Activated T-helper 2 cell treated with anti-CD3 and anti-CD28 coated beads, Interferon-gamma antibody, Interleukin-2, Interleukin-4, amounts not matched to agents 10 μg/mL and 5 μg/mL and 100 μg/mL, durations not matched to agents 14 hours and 24 hours and 36 hours (primary cell): ENCODE data around the gene NEK4. TPM values are rescaled to one million over a fixed set of nuclear protein-coding genes. Genes with fewer than 3 reads are reported as not detected.

ENCODE experiments used
- DNase-seq: peaks from one replicate; pipeline ENCODE4 v3.0.0; 2021; ENCODE audit warnings: low spot score
- H3K27ac Mint-ChIP-seq: one replicate; pipeline ENCODE4 v1.8.0; 2021; ENCODE audit warnings: mixed read lengths
- H3K27me3 Mint-ChIP-seq: one replicate; pipeline ENCODE4 v1.8.0; 2021; ENCODE audit warnings: low read depth, mixed read lengths
- H3K36me3 Mint-ChIP-seq: one replicate; pipeline ENCODE4 v1.8.0; 2021; ENCODE audit warnings: low read depth, mixed read lengths
- H3K4me1 Mint-ChIP-seq: one replicate; pipeline ENCODE4 v1.8.0; 2021; ENCODE audit warnings: low read depth, mixed read lengths
- H3K4me3 Mint-ChIP-seq: one replicate; pipeline ENCODE4 v1.8.0; 2021; ENCODE audit warnings: low read depth, mild to moderate bottlenecking, moderate library complexity, mixed read lengths
- H3K9me3 Mint-ChIP-seq: one replicate; pipeline ENCODE4 v1.8.0; 2021; ENCODE audit warnings: mixed read lengths
- intact Hi-C: fragments of 100-400 bp; cut with micrococcal nuclease; formaldehyde crosslinking; loops from one replicate; pipeline ENCODE4 v1.15.1; 2023
- total RNA-seq: library from RNA; stranded (reverse); gene quantifications from 2 replicates; pipeline ENCODE4 v1.2.3, GENCODE V29; 2022

NEK4 gene
- 26.7 and 27.6 TPM in 2 replicates for total RNA-seq

- Mint-ChIP-seq H3K4me3 (peak within 1 kb of the TSS; percentile 92), H3K4me1 (peaks cover 18% of the 10 kb centered on the region), H3K27ac (peak within 1 kb of the TSS; percentile 96), H3K27me3 (no peaks in the 10 kb centered on the region), H3K36me3 (peaks cover 17% of the 10 kb centered on the region), H3K9me3 (no peaks in the 10 kb centered on the region)
- intact Hi-C loops: no loop called here
- DNase-seq: peak; percentile 81
Observed at GRCh38 chr3:52770496-52771333, at the start of gene NEK4. NEK4 (minus strand) TSS chr3:52770940; CDS start chr3:52770746, 194 bp downstream.

- DNase-seq: no peak
- H3K36me3 Mint-ChIP-seq: no peaks in the 10 kb centered on the region
- H3K9me3 Mint-ChIP-seq: no peaks in the 10 kb centered on the region
- H3K4me3 Mint-ChIP-seq: no peak overlapping the region
- H3K4me1 Mint-ChIP-seq: no peaks in the 10 kb centered on the region
- H3K27me3 Mint-ChIP-seq: no peaks in the 10 kb centered on the region
- intact Hi-C loops: no loop called here
- no peak overlapping the region for H3K27ac Mint-ChIP-seq
Observed at GRCh38 chr3:52819936-52820335, 49.2 kb upstream of the NEK4 start.

DNA sequence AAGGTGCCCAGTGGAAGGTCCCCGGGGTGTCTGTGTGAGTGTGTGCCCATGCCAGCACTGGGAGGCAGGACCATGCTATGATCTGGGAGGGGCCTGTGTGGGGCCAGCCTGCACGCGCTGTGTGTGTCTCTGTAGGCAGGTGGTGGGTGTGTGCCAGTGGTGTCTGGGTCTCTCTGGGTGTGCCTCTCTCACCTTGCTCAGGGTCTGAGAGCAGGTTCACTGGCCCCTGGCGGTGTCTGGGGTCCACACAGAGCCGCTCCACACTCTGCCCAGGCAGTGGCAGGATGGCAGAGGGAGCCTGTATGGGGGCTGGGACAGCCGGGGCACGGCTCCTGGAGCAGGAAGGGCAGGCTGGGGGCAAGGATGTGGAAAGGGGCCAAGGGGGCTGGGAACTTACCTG, 47.1 kb upstream of the NEK4 start:
- no peaks in the 10 kb centered on the region for H3K36me3 Mint-ChIP-seq
- no peak for DNase-seq
- no peak overlapping the region for H3K4me3 Mint-ChIP-seq
- no peaks in the 10 kb centered on the region for H3K27me3 Mint-ChIP-seq
- H3K4me1 Mint-ChIP-seq: no peaks in the 10 kb centered on the region
- H3K27ac Mint-ChIP-seq: no peak overlapping the region
- H3K9me3 Mint-ChIP-seq: no peaks in the 10 kb centered on the region
- intact Hi-C loops: no loop called here

GRCh38 chr3:52817221-52817620, 46.5 kb upstream of the NEK4 start:
- no peak overlapping the region for H3K27ac Mint-ChIP-seq
- intact Hi-C loops: no loop called here

GRCh38 chr3:52816654-52817053, 45.9 kb upstream of the NEK4 start:
- Mint-ChIP-seq H3K9me3 (no peaks in the 10 kb centered on the region), H3K4me3 (no peak overlapping the region), H3K4me1 (no peaks in the 10 kb centered on the region), H3K36me3 (no peaks in the 10 kb centered on the region), H3K27ac (no peak overlapping the region), H3K27me3 (no peaks in the 10 kb centered on the region)
- intact Hi-C loops: no loop called here
- no peak for DNase-seq

More at GRCh38 chr3:52817221-52817620, 46.5 kb upstream of the NEK4 start:
- DNase-seq: no peak
- H3K9me3 Mint-ChIP-seq: no peaks in the 10 kb centered on the region
- no peaks in the 10 kb centered on the region for H3K4me1 Mint-ChIP-seq
- no peaks in the 10 kb centered on the region for H3K36me3 Mint-ChIP-seq
- no peak overlapping the region for H3K4me3 Mint-ChIP-seq
- H3K27me3 Mint-ChIP-seq: no peaks in the 10 kb centered on the region

DNA sequence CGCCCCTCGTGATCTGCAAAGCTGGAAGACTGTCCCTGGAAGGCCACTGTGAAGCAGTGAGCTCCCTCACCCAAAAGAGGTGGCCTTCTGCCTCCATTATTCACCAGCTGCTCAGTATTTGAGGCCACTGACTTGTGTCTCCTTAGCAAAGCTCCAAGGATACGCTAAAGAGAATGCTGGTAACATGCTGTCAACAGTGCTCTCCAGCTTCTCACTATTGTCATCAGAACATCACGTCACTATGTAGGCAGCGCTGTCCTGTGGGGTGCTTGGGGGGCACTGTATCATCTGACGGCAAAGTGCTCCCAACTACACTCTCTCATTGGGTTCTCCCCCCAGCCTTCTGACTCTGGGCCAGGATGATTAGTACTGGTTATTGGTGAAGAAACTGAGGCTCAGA, 45.5 kb upstream of the NEK4 start:
- no peak overlapping the region for H3K27ac Mint-ChIP-seq
- no peak for DNase-seq
- H3K4me3 Mint-ChIP-seq: no peak overlapping the region
- H3K36me3 Mint-ChIP-seq: no peaks in the 10 kb centered on the region
- intact Hi-C loops: no loop called here
- no peaks in the 10 kb centered on the region for H3K9me3 Mint-ChIP-seq
- H3K4me1 Mint-ChIP-seq: no peaks in the 10 kb centered on the region
- H3K27me3 Mint-ChIP-seq: no peaks in the 10 kb centered on the region

GRCh38 chr3:52813810-52814209, 43.1 kb upstream of the NEK4 start:
- intact Hi-C loops: no loop called here
- Mint-ChIP-seq H3K36me3 (no peaks in the 10 kb centered on the region), H3K4me3 (no peak overlapping the region), H3K27me3 (no peaks in the 10 kb centered on the region), H3K4me1 (peaks cover 1% of the 10 kb centered on the region), H3K27ac (no peak overlapping the region), H3K9me3 (no peaks in the 10 kb centered on the region)
- DNase-seq: no peak

- Mint-ChIP-seq H3K4me3 (no peak overlapping the region), H3K4me1 (peaks cover 1% of the 10 kb centered on the region), H3K27me3 (no peaks in the 10 kb centered on the region), H3K27ac (no peak overlapping the region), H3K9me3 (no peaks in the 10 kb centered on the region), H3K36me3 (no peaks in the 10 kb centered on the region)
- no peak for DNase-seq
- intact Hi-C loops: no loop called here
Observed at GRCh38 chr3:52811452-52812011, 40.8 kb upstream of the NEK4 start.

DNA sequence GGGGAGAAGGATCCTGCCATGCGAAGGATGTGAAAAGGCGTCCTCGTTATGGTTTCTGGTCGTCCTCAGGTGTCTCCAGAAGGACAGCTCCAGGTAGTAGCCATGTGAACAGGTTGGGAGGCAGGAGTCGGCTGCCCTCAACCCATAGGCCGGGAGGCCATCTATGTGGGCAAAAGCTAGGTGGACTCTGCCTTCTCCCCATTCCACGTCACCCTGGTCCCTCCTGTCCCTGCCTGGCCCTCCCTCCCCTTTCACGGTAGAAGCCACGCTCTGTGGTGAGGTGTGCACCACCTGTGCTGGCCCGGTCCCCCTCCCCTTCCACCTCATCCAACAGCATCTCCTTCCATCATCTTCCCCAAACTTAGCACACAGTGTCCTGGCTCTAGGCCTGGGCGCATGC, 40.2 kb upstream of the NEK4 start:
- Mint-ChIP-seq H3K27ac (no peak overlapping the region), H3K36me3 (no peaks in the 10 kb centered on the region), H3K4me3 (no peak overlapping the region), H3K27me3 (no peaks in the 10 kb centered on the region), H3K4me1 (peaks cover 1% of the 10 kb centered on the region), H3K9me3 (no peaks in the 10 kb centered on the region)
- no peak for DNase-seq
- intact Hi-C loops: no loop called here

- intact Hi-C loops: no loop called here
- Mint-ChIP-seq H3K4me1 (peaks cover 1% of the 10 kb centered on the region), H3K4me3 (no peak overlapping the region), H3K9me3 (no peaks in the 10 kb centered on the region), H3K27ac (no peak overlapping the region), H3K36me3 (no peaks in the 10 kb centered on the region), H3K27me3 (no peaks in the 10 kb centered on the region)
- no peak for DNase-seq
Observed at GRCh38 chr3:52809662-52810377, 39.1 kb upstream of the NEK4 start.

GRCh38 chr3:52809149-52809548, 38.4 kb upstream of the NEK4 start:
- no peak overlapping the region for H3K27ac Mint-ChIP-seq
- H3K9me3 Mint-ChIP-seq: no peaks in the 10 kb centered on the region
- DNase-seq: no peak
- peaks cover 1% of the 10 kb centered on the region for H3K4me1 Mint-ChIP-seq
- intact Hi-C loops: no loop called here
- no peaks in the 10 kb centered on the region for H3K27me3 Mint-ChIP-seq
- H3K36me3 Mint-ChIP-seq: no peaks in the 10 kb centered on the region
- no peak overlapping the region for H3K4me3 Mint-ChIP-seq

- H3K27me3 Mint-ChIP-seq: no peaks in the 10 kb centered on the region
Observed at GRCh38 chr3:52805270-52806039, 34.7 kb upstream of the NEK4 start.

More at GRCh38 chr3:52805270-52806039, 34.7 kb upstream of the NEK4 start:
- Mint-ChIP-seq H3K4me3 (no peak overlapping the region), H3K4me1 (peaks cover 1% of the 10 kb centered on the region), H3K9me3 (no peaks in the 10 kb centered on the region), H3K27ac (no peak overlapping the region), H3K36me3 (no peaks in the 10 kb centered on the region)
- no peak for DNase-seq
- intact Hi-C loops: no loop called here
